Mesenchymal stem cell (in vitro differentiated cells and primary cell): Measurements from ENCODE around the gene ABCB4.

Source experiments
- DNase-seq: peaks from one replicate; pipeline ENCODE4 v3.0.0-alpha.2; 2013
- H2AFZ ChIP-seq: one replicate; pipeline ENCODE4 v1.6.1; 2013; ENCODE audit warnings: low read depth, mild to moderate bottlenecking, control low read depth, inconsistent platforms, low read length, moderate library complexity
- H2AK5ac ChIP-seq: 2 replicates; pipeline ENCODE4 v1.6.1; 2013; ENCODE audit warnings: low read length, moderate library complexity, mild to moderate bottlenecking, inconsistent platforms; ENCODE audit not compliant: severe bottlenecking
- H2BK120ac ChIP-seq: one replicate; pipeline ENCODE4 v1.6.1; 2013; ENCODE audit warnings: low read depth, mild to moderate bottlenecking, inconsistent platforms, low read length, moderate library complexity
- H2BK12ac ChIP-seq, 2 experiments: one replicate each; pipeline ENCODE4 v1.6.1; 2013; ENCODE audit warnings: inconsistent platforms in 2 of 2, low read length in 2 of 2, mild to moderate bottlenecking in 2 of 2, moderate library complexity in 2 of 2, control low read depth in 1 of 2
- H2BK15ac ChIP-seq: one replicate; pipeline ENCODE4 v1.6.1; 2013; ENCODE audit warnings: mild to moderate bottlenecking, low read depth, inconsistent platforms; ENCODE audit not compliant: poor library complexity, severe bottlenecking
- H2BK5ac ChIP-seq: 2 replicates; pipeline ENCODE4 v1.6.1; 2013; ENCODE audit warnings: low read depth, mild to moderate bottlenecking, low read length, control low read depth, inconsistent platforms; ENCODE audit not compliant: poor library complexity, severe bottlenecking
- H3K14ac ChIP-seq, 2 experiments: one replicate each; pipeline ENCODE4 v1.6.1; 2013; ENCODE audit warnings: inconsistent platforms in 2 of 2, low read length in 2 of 2, control low read depth in 1 of 2, mild to moderate bottlenecking in 1 of 2, moderate library complexity in 1 of 2
- H3K18ac ChIP-seq, 2 experiments: one replicate each; pipeline ENCODE4 v1.6.1; 2013; ENCODE audit warnings: inconsistent platforms in 2 of 2, low read length in 2 of 2, control low read depth in 1 of 2, low read depth in 1 of 2, mild to moderate bottlenecking in 1 of 2
- H3K23ac ChIP-seq, 2 experiments: one replicate each; pipeline ENCODE4 v1.6.1; 2013; ENCODE audit warnings: inconsistent platforms in 2 of 2, low read length in 2 of 2, mild to moderate bottlenecking in 2 of 2, moderate library complexity in 2 of 2, control low read depth in 1 of 2
- H3K27ac ChIP-seq: 2 replicates; pipeline ENCODE4 v1.5.1; 2013; ENCODE audit warnings: mild to moderate bottlenecking, moderate library complexity, low read length, control low read depth, inconsistent platforms; ENCODE audit not compliant: poor library complexity, severe bottlenecking
- H3K27me3 ChIP-seq, 2 experiments: 2 replicates each; pipeline versions ENCODE4 v1.6.1 to v1.7.0; 2013; ENCODE audit warnings: low read length in 2 of 2, mild to moderate bottlenecking in 2 of 2, moderate library complexity in 2 of 2, control low read depth in 1 of 2, inconsistent platforms in 1 of 2; ENCODE audit not compliant: control insufficient read depth in 1 of 2, insufficient read depth in 1 of 2
- H3K36me3 ChIP-seq, 2 experiments: 2 replicates each; pipeline versions ENCODE4 v1.6.1 to v1.7.0; 2013; ENCODE audit warnings: low read length in 2 of 2, control low read depth in 1 of 2, inconsistent platforms in 1 of 2, low read depth in 1 of 2, mild to moderate bottlenecking in 1 of 2; ENCODE audit not compliant: insufficient read depth in 2 of 2, control insufficient read depth in 1 of 2
- H3K4ac ChIP-seq, 2 experiments: one replicate each; pipeline ENCODE4 v1.6.1; 2013; ENCODE audit warnings: inconsistent platforms in 2 of 2, low read length in 2 of 2, mild to moderate bottlenecking in 2 of 2, moderate library complexity in 2 of 2, control low read depth in 1 of 2, low read depth in 1 of 2
- H3K4me1 ChIP-seq: 2 replicates; pipeline ENCODE4 v1.6.1; 2013; ENCODE audit warnings: low read depth, low read length, control low read depth; ENCODE audit not compliant: control insufficient read depth, insufficient read depth
- H3K4me2 ChIP-seq: 2 replicates; pipeline ENCODE4 v1.6.1; 2013; ENCODE audit warnings: low read length, mild to moderate bottlenecking, inconsistent platforms; ENCODE audit not compliant: poor library complexity, severe bottlenecking
- H3K4me3 ChIP-seq, 2 experiments: 2 replicates each; pipeline versions ENCODE4 v1.5.1 to v1.7.0; 2013; ENCODE audit warnings: low read length in 2 of 2, mild to moderate bottlenecking in 2 of 2, control low read depth in 1 of 2, low read depth in 1 of 2; ENCODE audit not compliant: insufficient read depth in 1 of 2
- H3K79me1 ChIP-seq: replicated peaks from 2 replicates; pipeline ENCODE4 v1.6.1; 2013; ENCODE audit warnings: mild to moderate bottlenecking, control low read depth, low read length, inconsistent platforms; ENCODE audit not compliant: poor library complexity, severe bottlenecking
- H3K9ac ChIP-seq: 2 replicates; pipeline ENCODE4 v1.7.0; 2013; ENCODE audit warnings: mild to moderate bottlenecking, low read length, moderate library complexity
- H3K9me3 ChIP-seq: 2 replicates; pipeline ENCODE4 v1.7.0; 2013; ENCODE audit warnings: mild to moderate bottlenecking, low read length; ENCODE audit not compliant: control insufficient read depth
- H4K8ac ChIP-seq: one replicate; pipeline ENCODE4 v1.6.1; 2013; ENCODE audit warnings: inconsistent platforms, mild to moderate bottlenecking, low read length, moderate library complexity
- H4K91ac ChIP-seq: one replicate; pipeline ENCODE4 v1.6.1; 2013; ENCODE audit warnings: mild to moderate bottlenecking, low read length, inconsistent platforms
- WGBS: methylation state at CpG from one replicate; pipeline ENCODE4 v1.1.7; 2013; ENCODE audit warnings: mixed read lengths; 5-methylcytosine and 5-hydroxymethylcytosine counted together

Gene ABCB4

GRCh38 chr7:87513735-87514335 lies 38.4 kb upstream of the ABCB4 start:
- WGBS = 76% methylated on average over 3 of the region's 5 CpGs
- Histone ChIP-seq H3K4ac (no peak overlapping the region), H3K4me3 (no peak overlapping the region), H3K36me3 (no peaks in the 10 kb centered on the region), H2BK12ac (no peak overlapping the region), H3K14ac (no peak overlapping the region), H4K91ac (no peak overlapping the region), H3K18ac (no peak overlapping the region), H2AK5ac (no peak overlapping the region), H3K9me3 (no peaks in the 10 kb centered on the region), H2AFZ (no peak overlapping the region), H3K27ac (no peak overlapping the region), H3K27me3 (no peaks in the 10 kb centered on the region), H2BK120ac (no peak overlapping the region), H3K23ac (no peak overlapping the region), H2BK15ac (no peak overlapping the region), H2BK5ac (no peak overlapping the region), H3K4me1 (peaks cover 2% of the 10 kb centered on the region), H3K79me1 (no peaks in the 10 kb centered on the region), H3K9ac (no peak overlapping the region), H4K8ac (no peak overlapping the region), H3K4me2 (no peak overlapping the region)
- DNase-seq = no peak

DNA sequence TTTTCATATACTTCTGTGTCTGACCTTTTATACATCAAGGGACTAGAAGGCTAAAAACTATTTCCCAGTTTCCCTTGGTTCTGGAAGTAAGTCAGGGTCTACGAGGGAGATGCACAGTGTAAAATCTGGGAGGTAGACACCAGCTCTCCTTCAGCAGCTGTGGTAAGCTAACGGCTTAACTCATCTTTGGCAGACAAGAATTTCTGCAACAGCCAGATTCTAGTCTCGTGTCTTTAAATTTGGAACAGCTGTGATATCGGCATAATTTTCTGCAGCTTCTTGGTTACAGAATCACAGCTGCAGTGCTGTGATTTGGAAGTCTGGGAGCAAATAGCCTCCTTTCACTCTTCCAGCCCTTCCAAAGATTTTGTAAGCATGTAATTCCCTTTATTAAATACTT lies 37.4 kb upstream of the ABCB4 start:
- Histone ChIP-seq H4K8ac (no peak overlapping the region), H4K91ac (no peak overlapping the region), H2AK5ac (no peak overlapping the region), H2BK15ac (no peak overlapping the region), H3K4me1 (peaks cover 2% of the 10 kb centered on the region), H2AFZ (no peak overlapping the region), H3K27me3 (no peaks in the 10 kb centered on the region), H3K14ac (no peak overlapping the region), H3K36me3 (no peaks in the 10 kb centered on the region), H3K9me3 (no peaks in the 10 kb centered on the region), H3K23ac (no peak overlapping the region), H3K4me2 (no peak overlapping the region), H2BK5ac (no peak overlapping the region), H3K4me3 (no peak overlapping the region), H2BK120ac (no peak overlapping the region), H3K9ac (no peak overlapping the region), H3K18ac (no peak overlapping the region), H3K79me1 (no peaks in the 10 kb centered on the region), H3K4ac (no peak overlapping the region), H2BK12ac (no peak overlapping the region), H3K27ac (no peak overlapping the region)
- 75% methylated on average over 4 of the region's 4 CpGs for WGBS
- DNase-seq = no peak

- no peak overlapping the region for H4K8ac ChIP-seq
- H2BK15ac ChIP-seq = no peak overlapping the region
- H3K36me3 ChIP-seq = no peaks in the 10 kb centered on the region
- no peaks in the 10 kb centered on the region for H3K79me1 ChIP-seq
- no peak overlapping the region for H3K4me3 ChIP-seq
- H3K9me3 ChIP-seq = no peaks in the 10 kb centered on the region
- H2BK12ac ChIP-seq = no peak overlapping the region
- no peak overlapping the region for H2AK5ac ChIP-seq
- no peak overlapping the region for H3K4me2 ChIP-seq
- H4K91ac ChIP-seq = no peak overlapping the region
- no peaks in the 10 kb centered on the region for H3K27me3 ChIP-seq
- H3K14ac ChIP-seq = no peak overlapping the region
- no peak overlapping the region for H3K27ac ChIP-seq
- H3K4me1 ChIP-seq = no peaks in the 10 kb centered on the region
- H2BK5ac ChIP-seq = no peak overlapping the region
- H3K4ac ChIP-seq = no peak overlapping the region
- H3K9ac ChIP-seq = no peak overlapping the region
- no peak overlapping the region for H2AFZ ChIP-seq
- DNase-seq = no peak
- no peak overlapping the region for H3K23ac ChIP-seq
- H2BK120ac ChIP-seq = no peak overlapping the region
- H3K18ac ChIP-seq = no peak overlapping the region
- WGBS = no CpG with 5 or more reads among the region's 1 CpG
Observed at GRCh38 chr7:87511510-87511909, 36.0 kb upstream of the ABCB4 start.

DNA sequence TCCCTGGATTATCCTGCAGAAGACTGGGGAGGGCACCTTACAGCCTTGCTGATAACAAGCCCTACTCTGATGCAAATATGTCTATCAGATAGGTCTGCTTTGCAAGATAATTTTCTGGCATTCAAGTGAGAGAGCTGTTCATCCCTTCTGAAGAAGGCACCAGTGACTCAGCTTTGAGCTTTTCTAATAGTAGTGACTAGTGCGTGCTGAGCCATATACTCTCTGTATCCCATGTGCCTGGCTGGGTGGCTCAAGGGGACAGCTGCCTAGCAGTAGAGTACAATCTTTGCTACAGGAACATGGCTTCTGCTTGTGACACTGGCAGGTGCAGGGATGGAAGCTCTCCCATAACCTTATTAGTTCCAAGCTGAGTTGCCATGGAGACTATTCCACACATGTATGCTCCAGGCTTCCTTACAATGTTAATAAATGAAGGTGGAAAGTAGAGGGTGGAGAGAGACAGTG lies 35.0 kb upstream of the ABCB4 start:
- no peak overlapping the region for H3K9ac ChIP-seq
- DNase-seq = no peak
- no peak overlapping the region for H3K14ac ChIP-seq
- H2AK5ac ChIP-seq = no peak overlapping the region
- no peak overlapping the region for H2BK12ac ChIP-seq
- H2BK5ac ChIP-seq = no peak overlapping the region
- H3K23ac ChIP-seq = no peak overlapping the region
- H2BK120ac ChIP-seq = no peak overlapping the region
- no peak overlapping the region for H2AFZ ChIP-seq
- H3K79me1 ChIP-seq = no peaks in the 10 kb centered on the region
- no peak overlapping the region for H4K91ac ChIP-seq
- no peak overlapping the region for H3K4me2 ChIP-seq
- H3K4me3 ChIP-seq = no peak overlapping the region
- H4K8ac ChIP-seq = no peak overlapping the region
- no peak overlapping the region for H3K18ac ChIP-seq
- H3K27ac ChIP-seq = no peak overlapping the region
- no peaks in the 10 kb centered on the region for H3K27me3 ChIP-seq
- no peak overlapping the region for H3K4ac ChIP-seq
- no peak overlapping the region for H2BK15ac ChIP-seq
- no peaks in the 10 kb centered on the region for H3K36me3 ChIP-seq
- 100% methylated on average over 1 of the region's 1 CpG for WGBS
- H3K4me1 ChIP-seq = no peaks in the 10 kb centered on the region
- no peaks in the 10 kb centered on the region for H3K9me3 ChIP-seq
